HCT116 (cell line): Measurements from ENCODE around the gene C20orf141. TPM values are rescaled to one million over a fixed set of nuclear protein-coding genes. Genes with fewer than 3 reads are reported as not detected.

Experiments
- ATAC-seq: fragments of 200-7000 bp; cut with Tn5 transposase; 2 replicates; pipeline ENCODE4 v1.9.1; 2020; ENCODE audit warnings: mild to moderate bottlenecking, moderate library complexity
- BruUV-seq: library from RNA; stranded (reverse); fragments of 400-500 nt; replicated peaks from 2 replicates; lab custom pipeline; 2021; lab: Mats Ljungman, UMichigan
- CTCF ChIA-PET: fragments of 300-600 bp; sonication (Branson Sonifier 250); formaldehyde crosslinking; loops from one replicate; lab custom pipeline; 2021; ENCODE audit warnings: antibody characterized with exemption; lab: Charles Lee
- POLR2A ChIA-PET: fragments of 300-600, 350-600 bp; sonication (Branson Sonifier 250); formaldehyde crosslinking; loops from one replicate; lab custom pipeline; 2021; ENCODE audit warnings: antibody characterized with exemption; lab: Charles Lee
- RAD21 ChIA-PET, 2 experiments: fragments of 300-600 bp; sonication (Branson Sonifier 250); formaldehyde crosslinking; loops; one replicate each; lab custom pipeline; 2023; ENCODE audit warnings: low total read pairs in 2 of 2; ENCODE audit not compliant: uncharacterized antibody in 2 of 2, unreplicated experiment in 2 of 2, low non-redundant PET in 1 of 2; lab: Charles Lee
- DNase-seq: peaks from one replicate; pipeline ENCODE4 v3.0.0-alpha.2; 2010; ENCODE audit warnings: low read depth, low spot score
- H2AFZ ChIP-seq: fragments of 200-600 bp; shearing (Covaris generic), sonication (generic); 2 replicates; pipeline ENCODE4 v1.6.1; 2017; ENCODE audit warnings: low read depth, mixed run types, mixed read lengths, antibody characterized with exemption, low read length; ENCODE audit not compliant: poor library complexity, severe bottlenecking
- H3K27ac ChIP-seq: 2 replicates; pipeline ENCODE4 v1.5.1; 2012; ENCODE audit warnings: low read depth, low read length
- H3K27me3 ChIP-seq: fragments of 200-600 bp; sonication (generic); 2 replicates; pipeline ENCODE4 v1.6.1; 2016; ENCODE audit warnings: mixed run types, low read length, mixed read lengths; ENCODE audit not compliant: insufficient read depth
- H3K36me3 ChIP-seq, 2 experiments: fragments of 200-500 bp in 1 of 2; fragments of 200-600 bp in 1 of 2; sonication (Bioruptor generic) in 1 of 2; sonication (generic) in 1 of 2; 2 replicates each; pipeline versions ENCODE4 v1.5.1 to v1.6.1; 2014 to 2016; ENCODE audit warnings: low read length in 2 of 2, inconsistent platforms in 1 of 2, mixed read lengths in 1 of 2, mixed run types in 1 of 2; ENCODE audit not compliant: insufficient read depth in 2 of 2, control insufficient read depth in 1 of 2
- H3K4me1 ChIP-seq, 2 experiments: fragments of 200-600 bp in 1 of 2; sonication (generic) in 1 of 2; 2 replicates each; pipeline versions ENCODE4 v1.5.1 to v1.6.1; 2012 to 2017; ENCODE audit warnings: low read length in 2 of 2, inconsistent platforms in 1 of 2, mild to moderate bottlenecking in 1 of 2, mixed read lengths in 1 of 2, mixed run types in 1 of 2, moderate library complexity in 1 of 2; ENCODE audit not compliant: insufficient read depth in 2 of 2, control insufficient read depth in 1 of 2
- H3K4me2 ChIP-seq: fragments of 200-600 bp; sonication (generic); 2 replicates; pipeline ENCODE4 v1.6.1; 2017; ENCODE audit warnings: mixed run types, low read length, mixed read lengths
- H3K4me3 ChIP-seq, 2 experiments: fragments of 200-600 bp in 1 of 2; sonication (generic) in 1 of 2; replicated peaks in 1 of 2; 2 replicates each; pipeline ENCODE4 v1.5.1; 2011 to 2016; ENCODE audit warnings: low read length in 2 of 2, control low read depth in 1 of 2, low read depth in 1 of 2, mild to moderate bottlenecking in 1 of 2, mixed read lengths in 1 of 2, mixed run types in 1 of 2
- H3K79me2 ChIP-seq: fragments of 200-600 bp; sonication (generic); 2 replicates; pipeline ENCODE4 v1.6.1; 2017; ENCODE audit warnings: mild to moderate bottlenecking, mixed run types, low read length, moderate library complexity, mixed read lengths; ENCODE audit not compliant: insufficient read depth
- H3K9ac ChIP-seq: fragments of 200-600 bp; sonication (generic); 2 replicates; pipeline ENCODE4 v1.6.1; 2016; ENCODE audit warnings: low read length, mixed read lengths
- H3K9me2 ChIP-seq: fragments of 200-600 bp; sonication (generic), shearing (Covaris generic); 2 replicates; pipeline ENCODE4 v1.6.1; 2017; ENCODE audit warnings: mixed run types, mild to moderate bottlenecking, moderate library complexity; ENCODE audit not compliant: insufficient read depth
- H3K9me3 ChIP-seq, 2 experiments: fragments of 200-500 bp in 1 of 2; fragments of 200-600 bp in 1 of 2; sonication (Bioruptor generic) in 1 of 2; sonication (generic) in 1 of 2; 2 replicates each; pipeline ENCODE4 v1.6.1; 2014 to 2017; ENCODE audit warnings: low read length in 2 of 2, mixed read lengths in 2 of 2, inconsistent platforms in 1 of 2, low read depth in 1 of 2, mild to moderate bottlenecking in 1 of 2, mixed run types in 1 of 2, moderate library complexity in 1 of 2; ENCODE audit not compliant: control insufficient read depth in 1 of 2, insufficient read depth in 1 of 2
- H4K20me1 ChIP-seq: fragments of 200-600 bp; sonication (generic), shearing (Covaris generic); 2 replicates; pipeline ENCODE4 v1.6.1; 2017; ENCODE audit warnings: mixed run types, mild to moderate bottlenecking, moderate library complexity; ENCODE audit not compliant: insufficient read depth
- CBX3 ChIP-seq: IDR thresholded peaks from 2 replicates; pipeline ENCODE4 v1.6.1; 2012; ENCODE audit warnings: low read depth
- EZH2phosphoT487 ChIP-seq: fragments of 200-600 bp; IDR thresholded peaks from 2 replicates; pipeline ENCODE4 v1.6.1; 2018; ENCODE audit warnings: antibody characterized with exemption, borderline replicate concordance
- FOSL1 ChIP-seq: IDR thresholded peaks from 2 replicates; pipeline ENCODE4 v1.6.1; 2012; ENCODE audit warnings: low read depth
- JUND ChIP-seq: IDR thresholded peaks from 2 replicates; pipeline ENCODE4 v1.6.1; 2012
- POLR2A ChIP-seq: IDR thresholded peaks from 2 replicates; pipeline ENCODE4 v1.7.0; 2011; ENCODE audit warnings: borderline replicate concordance; ENCODE audit not compliant: insufficient read depth, insufficient read length; ENCODE audit errors: extremely low read depth
- RAD21 ChIP-seq: IDR thresholded peaks from 2 replicates; pipeline ENCODE4 v1.6.1; 2012; ENCODE audit warnings: low read depth, mild to moderate bottlenecking
- YY1 ChIP-seq: IDR thresholded peaks from 2 replicates; pipeline ENCODE4 v1.6.1; 2011; ENCODE audit warnings: low read length, low read depth, moderate library complexity, mild to moderate bottlenecking; ENCODE audit not compliant: insufficient replicate concordance; ENCODE audit errors: extremely low read depth
- intact Hi-C: fragments of 100-400 bp; cut with micrococcal nuclease; formaldehyde crosslinking; loops from 2 replicates; pipeline ENCODE4 v1.10.0; 2022
- total RNA-seq: library from RNA; stranded (reverse); gene quantifications from one replicate; pipeline ENCODE4 v1.2.1, GENCODE V29; 2021; ENCODE audit not compliant: unreplicated experiment
- TF ChIP-seq, protein P1 (sequence below): IDR thresholded peaks from 2 replicates; pipeline ENCODE4 v1.6.1; 2011; ENCODE audit warnings: mild to moderate bottlenecking, low read length, moderate library complexity; ENCODE audit not compliant: insufficient replicate concordance; ENCODE audit errors: extremely low read depth
- TF ChIP-seq, protein P2 (sequence below): IDR thresholded peaks from 2 replicates; pipeline ENCODE4 v1.6.1; 2012

C20orf141 gene
- total RNA-seq, 1 experiment from 2014 or later: not detected

DNA sequence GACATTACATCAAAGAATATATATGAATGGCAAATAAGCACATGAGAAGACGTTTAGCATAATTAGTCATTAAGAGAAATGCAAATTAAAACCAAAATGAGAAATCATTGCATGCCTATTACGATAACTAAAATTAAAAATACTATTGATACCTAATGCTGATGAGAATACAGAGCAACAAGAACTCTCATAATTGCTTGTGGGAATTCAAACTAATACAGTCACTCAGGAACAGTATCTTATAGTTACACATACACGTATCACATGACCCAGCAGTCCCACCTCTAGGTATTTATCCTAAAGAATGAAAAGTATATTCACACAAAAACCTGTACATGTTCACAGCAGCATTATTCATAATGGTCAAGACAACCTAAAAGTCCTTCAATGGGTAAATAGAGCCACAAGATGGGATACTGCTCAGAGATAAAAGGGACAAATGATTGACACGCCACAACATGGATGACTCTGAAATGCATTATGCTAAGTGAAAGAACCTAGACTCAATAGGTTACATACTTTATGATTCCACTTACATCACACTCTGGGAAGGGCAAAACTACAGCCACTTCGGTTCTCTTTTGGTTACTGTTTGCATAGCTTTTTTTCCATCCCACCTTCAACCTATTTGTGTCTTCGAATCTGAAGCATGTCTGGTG lies 30.8 kb upstream of the C20orf141 start:
- Histone ChIP-seq H3K9me2 (no peaks in the 10 kb centered on the region), H3K27me3 (peaks cover 6% of the 10 kb centered on the region; the same call in 1 of the 2 replicates), H3K79me2 (no peaks in the 10 kb centered on the region), H3K36me3 (no peaks in the 10 kb centered on the region), H3K27ac (no peak overlapping the region), H3K9me3 (no peaks in the 10 kb centered on the region), H3K9ac (no peak overlapping the region), H3K4me3 (no peak overlapping the region), H4K20me1 (no peaks in the 10 kb centered on the region), H3K4me2 (no peak overlapping the region), H3K4me1 (no peaks in the 10 kb centered on the region), H2AFZ (no peak overlapping the region)
- intact Hi-C loops: no loop called here
- RAD21 ChIA-PET: no interaction called here
- BruUV-seq: no TSS peak
- ATAC-seq (no peak), DNase-seq (no peak)
- POLR2A ChIA-PET: no interaction called here
- CTCF ChIA-PET: no interaction called here
- TF ChIP-seq CBX3: no peak
- TF ChIP-seq YY1: no peak
- no peak for TF ChIP-seq JUND
- no peak for TF ChIP-seq EZH2phosphoT487
- TF ChIP-seq FOSL1: no peak
- TF ChIP-seq, protein P1, sequence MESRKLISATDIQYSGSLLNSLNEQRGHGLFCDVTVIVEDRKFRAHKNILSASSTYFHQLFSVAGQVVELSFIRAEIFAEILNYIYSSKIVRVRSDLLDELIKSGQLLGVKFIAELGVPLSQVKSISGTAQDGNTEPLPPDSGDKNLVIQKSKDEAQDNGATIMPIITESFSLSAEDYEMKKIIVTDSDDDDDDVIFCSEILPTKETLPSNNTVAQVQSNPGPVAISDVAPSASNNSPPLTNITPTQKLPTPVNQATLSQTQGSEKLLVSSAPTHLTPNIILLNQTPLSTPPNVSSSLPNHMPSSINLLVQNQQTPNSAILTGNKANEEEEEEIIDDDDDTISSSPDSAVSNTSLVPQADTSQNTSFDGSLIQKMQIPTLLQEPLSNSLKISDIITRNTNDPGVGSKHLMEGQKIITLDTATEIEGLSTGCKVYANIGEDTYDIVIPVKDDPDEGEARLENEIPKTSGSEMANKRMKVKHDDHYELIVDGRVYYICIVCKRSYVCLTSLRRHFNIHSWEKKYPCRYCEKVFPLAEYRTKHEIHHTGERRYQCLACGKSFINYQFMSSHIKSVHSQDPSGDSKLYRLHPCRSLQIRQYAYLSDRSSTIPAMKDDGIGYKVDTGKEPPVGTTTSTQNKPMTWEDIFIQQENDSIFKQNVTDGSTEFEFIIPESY: no peak
- no peak for TF ChIP-seq POLR2A
- TF ChIP-seq, protein P2, sequence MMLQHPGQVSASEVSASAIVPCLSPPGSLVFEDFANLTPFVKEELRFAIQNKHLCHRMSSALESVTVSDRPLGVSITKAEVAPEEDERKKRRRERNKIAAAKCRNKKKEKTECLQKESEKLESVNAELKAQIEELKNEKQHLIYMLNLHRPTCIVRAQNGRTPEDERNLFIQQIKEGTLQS: no peak
- no peak for TF ChIP-seq RAD21
